Upper lobe of left lung (tissue), 6 donors: Measurements from ENCODE around the gene TMC7. TPM values are rescaled to one million over a fixed set of nuclear protein-coding genes. Genes with fewer than 3 reads are reported as not detected.

Experiments used
- ATAC-seq, 2 donors: fragments of 200-7000 bp; cut with Tn5 transposase; one replicate each; pipeline ENCODE4 v1.9.1; 2022; ENCODE audit warnings: mild to moderate bottlenecking in 2 of 2, moderate library complexity in 2 of 2; ENCODE audit not compliant: low FRiP score in 2 of 2
- DNase-seq, 2 donors: peaks; one replicate each; pipeline ENCODE4 v3.0.0-alpha.2; 2019 to 2020
- H3K27ac ChIP-seq, 4 donors: fragments of 200-600 bp; sonication (generic); one replicate each; pipeline ENCODE4 v1.5.1; 2016 to 2019
- H3K27me3 ChIP-seq, 4 donors: fragments of 200-600 bp; sonication (generic); one replicate each; pipeline ENCODE4 v1.5.1; 2017 to 2019
- H3K36me3 ChIP-seq, 4 donors: fragments of 200-600 bp; sonication (generic); one replicate each; pipeline ENCODE4 v1.5.1; 2016 to 2019
- H3K4me1 ChIP-seq, 4 donors: fragments of 200-600 bp; sonication (generic); one replicate each; pipeline ENCODE4 v1.5.1; 2018 to 2019
- H3K4me3 ChIP-seq, 4 donors: fragments of 200-600 bp; sonication (generic); one replicate each; pipeline ENCODE4 v1.5.1; 2017 to 2019; ENCODE audit warnings: mild to moderate bottlenecking in 2 of 4, moderate library complexity in 1 of 4
- H3K9me3 ChIP-seq, 4 donors: fragments of 200-600 bp; sonication (generic); one replicate each; pipeline ENCODE4 v1.5.1; 2018 to 2019
- EP300 ChIP-seq, 4 donors: sonication (generic); formaldehyde crosslinking; IDR thresholded peaks; one replicate each; pipeline ENCODE4 v1.5.1; 2017; ENCODE audit warnings: antibody characterized with exemption in 4 of 4, control low read depth in 2 of 4
- POLR2A ChIP-seq, 4 donors: fragments of 450-650 bp; IDR thresholded peaks; one replicate each; pipeline ENCODE4 v1.5.1; 2016 to 2017; ENCODE audit warnings: antibody characterized with exemption in 4 of 4, mild to moderate bottlenecking in 2 of 4
- POLR2AphosphoS5 ChIP-seq, 2 donors: sonication (generic); formaldehyde crosslinking; IDR thresholded peaks; one replicate each; pipeline ENCODE4 v1.5.1; 2017; ENCODE audit warnings: antibody characterized with exemption in 2 of 2
- WGBS, 2 donors: methylation state at CpG; one replicate each; pipeline ENCODE4 v1.1.5; 2017 to 2018; 5-methylcytosine and 5-hydroxymethylcytosine counted together
- total RNA-seq, 6 donors: library from RNA; depleted of rRNA in 4 of 6; stranded (reverse); fragments of >200 nt in 4 of 6; gene quantifications; one replicate each; pipeline versions ENCODE4 v1.1.0 to v1.2.1, GENCODE V29; 2016 to 2021
- TF ChIP-seq, protein P1 (sequence below), 6 experiments: fragments of 450-650 bp in 4 of 6; fragments of 200-600 bp in 2 of 6; sonication (generic) in 2 of 6; IDR thresholded peaks; one replicate each; pipeline ENCODE4 v1.5.1; 2016 to 2019; ENCODE audit warnings: antibody characterized with exemption in 6 of 6
- donor health status: DM: no; HTN: no; CAD: no; lungs with moderate emphysema.
- donor health status: DM: no; HTN: yes; CAD: no; lungs with severe emphysema.

The TMC7 gene
- total RNA-seq, 6 donors from 2014 or later: 4.5 to 11.5 (median 5.9) TPM

DNA sequence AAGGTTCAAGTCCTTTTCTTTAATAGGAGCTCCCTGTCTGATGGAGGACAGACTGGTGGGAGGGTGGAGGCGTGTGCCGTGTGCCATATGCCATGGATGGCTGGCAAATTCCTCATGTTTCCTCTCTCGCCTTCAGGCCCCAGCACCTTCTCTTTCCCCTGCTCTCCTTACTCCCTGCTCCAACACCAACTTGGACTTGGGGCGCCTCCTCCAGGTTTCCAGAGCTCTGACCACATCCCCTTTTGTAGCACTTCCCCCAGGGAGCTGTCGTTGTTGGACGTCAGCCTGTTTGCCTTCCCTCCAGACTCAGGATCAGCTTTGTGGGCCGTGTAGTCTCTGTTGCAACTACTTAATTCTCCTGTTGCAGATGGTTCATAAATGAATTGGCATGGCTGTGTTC is 30.7 kb downstream of the TMC7 start:
- no peaks in the 10 kb centered on the region for H3K9me3 ChIP-seq
- no peak overlapping the region for H3K27ac ChIP-seq
- H3K27me3 ChIP-seq: no peaks in the 10 kb centered on the region
- H3K4me1 ChIP-seq: no peaks in the 10 kb centered on the region
- whole genome bisulfite sequencing, 2 donors: 44 to 53% methylated on average over 7 of the region's 7 CpGs
- ATAC-seq (peak; percentile 35 to 72), DNase-seq (peak in 1 of 2 donors; percentile 60)
- peaks cover 0 to 6% (median 2%) of the 10 kb centered on the region in 4 donors for H3K36me3 ChIP-seq
- TF ChIP-seq, protein P1, sequence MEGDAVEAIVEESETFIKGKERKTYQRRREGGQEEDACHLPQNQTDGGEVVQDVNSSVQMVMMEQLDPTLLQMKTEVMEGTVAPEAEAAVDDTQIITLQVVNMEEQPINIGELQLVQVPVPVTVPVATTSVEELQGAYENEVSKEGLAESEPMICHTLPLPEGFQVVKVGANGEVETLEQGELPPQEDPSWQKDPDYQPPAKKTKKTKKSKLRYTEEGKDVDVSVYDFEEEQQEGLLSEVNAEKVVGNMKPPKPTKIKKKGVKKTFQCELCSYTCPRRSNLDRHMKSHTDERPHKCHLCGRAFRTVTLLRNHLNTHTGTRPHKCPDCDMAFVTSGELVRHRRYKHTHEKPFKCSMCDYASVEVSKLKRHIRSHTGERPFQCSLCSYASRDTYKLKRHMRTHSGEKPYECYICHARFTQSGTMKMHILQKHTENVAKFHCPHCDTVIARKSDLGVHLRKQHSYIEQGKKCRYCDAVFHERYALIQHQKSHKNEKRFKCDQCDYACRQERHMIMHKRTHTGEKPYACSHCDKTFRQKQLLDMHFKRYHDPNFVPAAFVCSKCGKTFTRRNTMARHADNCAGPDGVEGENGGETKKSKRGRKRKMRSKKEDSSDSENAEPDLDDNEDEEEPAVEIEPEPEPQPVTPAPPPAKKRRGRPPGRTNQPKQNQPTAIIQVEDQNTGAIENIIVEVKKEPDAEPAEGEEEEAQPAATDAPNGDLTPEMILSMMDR (IDR thresholded peaks at IDR 0.05): peak in 3 of 6 experiments; percentile 7 to 20 (median 14)
- TF ChIP-seq POLR2AphosphoS5 (IDR thresholded peaks at IDR 0.05): no peak
- H3K4me3 ChIP-seq: no peak overlapping the region

DNA sequence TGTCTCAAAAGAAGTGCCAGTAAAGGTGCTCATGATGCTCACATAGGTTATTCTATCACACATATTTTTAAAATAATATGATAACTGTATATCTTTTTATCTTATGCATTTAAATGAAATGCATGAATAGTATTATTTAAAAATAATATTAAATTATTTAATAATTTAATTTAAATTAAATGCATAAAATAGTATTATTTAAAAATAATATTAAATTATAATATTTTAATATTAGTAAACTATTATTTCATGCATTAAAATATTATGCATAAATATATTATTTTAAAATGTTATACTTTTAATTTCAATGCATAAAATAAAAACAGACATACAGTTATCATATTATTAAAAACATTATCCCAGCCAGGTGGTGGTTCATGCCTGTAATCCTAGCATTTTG is 33.4 kb downstream of the TMC7 start:
- Histone ChIP-seq H3K36me3 (peaks cover 0 to 9% (median 3%) of the 10 kb centered on the region in 4 donors), H3K9me3 (no peaks in the 10 kb centered on the region), H3K4me3 (no peak overlapping the region), H3K27ac (no peak overlapping the region), H3K4me1 (no peaks in the 10 kb centered on the region), H3K27me3 (no peaks in the 10 kb centered on the region)
- DNase-seq: no peak
- no peak for ATAC-seq
- TF ChIP-seq POLR2A (IDR thresholded peaks at IDR 0.05) (no peak), POLR2AphosphoS5 (IDR thresholded peaks at IDR 0.05) (no peak), EP300 (IDR thresholded peaks at IDR 0.05) (no peak)
- TF ChIP-seq, protein P1 (IDR thresholded peaks at IDR 0.05): no peak

DNA sequence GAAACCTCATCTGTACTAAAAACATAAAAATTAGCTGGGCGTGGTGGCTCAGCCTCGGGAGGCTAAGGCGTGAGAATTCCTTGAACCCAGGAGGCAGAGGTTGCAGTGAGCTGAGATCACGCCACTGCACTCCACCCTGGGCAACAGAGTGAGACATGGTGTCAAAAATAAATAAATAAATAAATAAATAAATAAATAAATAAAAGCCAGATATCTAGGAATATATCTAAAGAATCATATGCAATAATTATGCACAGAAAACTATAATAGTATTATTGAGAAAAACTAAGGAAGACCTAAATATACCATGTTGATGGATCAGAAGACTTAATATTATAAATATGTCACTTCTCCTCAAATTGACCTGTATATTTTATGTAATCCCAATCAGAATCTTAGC is 37.0 kb downstream of the TMC7 start:
- Histone ChIP-seq H3K27me3 (no peaks in the 10 kb centered on the region), H3K36me3 (peaks cover 0 to 18% (median 4%) of the 10 kb centered on the region in 4 donors), H3K4me1 (no peaks in the 10 kb centered on the region), H3K27ac (no peak overlapping the region), H3K4me3 (no peak overlapping the region), H3K9me3 (no peaks in the 10 kb centered on the region)
- DNase-seq: no peak
- WGBS, 2 donors: 93 to 97% methylated on average over 4 of the region's 4 CpGs
- TF ChIP-seq POLR2AphosphoS5 (IDR thresholded peaks at IDR 0.05): no peak
- no peak for TF ChIP-seq POLR2A (IDR thresholded peaks at IDR 0.05)
- TF ChIP-seq, protein P1 (IDR thresholded peaks at IDR 0.05): no peak
- ATAC-seq: no peak

DNA sequence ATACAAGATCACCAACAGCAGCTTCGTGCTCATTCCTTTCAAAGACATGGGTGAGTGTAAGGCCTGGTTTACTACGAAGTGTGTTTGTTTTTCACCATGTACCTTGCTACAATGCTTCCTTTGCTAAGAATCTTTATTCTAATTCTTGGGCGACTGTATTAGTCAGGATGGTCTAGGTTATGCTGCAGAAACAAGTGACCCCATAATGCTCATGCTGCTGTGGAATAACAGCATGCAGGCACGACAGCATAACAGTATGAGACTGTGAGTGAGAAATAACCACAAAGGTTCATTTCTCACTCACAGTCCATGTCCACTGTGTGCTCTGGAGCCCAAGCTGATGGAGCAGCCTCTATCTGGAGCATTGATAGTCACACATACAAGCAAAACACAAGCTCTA is 38.0 kb downstream of the TMC7 start:
- DNase-seq (no peak), ATAC-seq (no peak)
- TF ChIP-seq, protein P1 (IDR thresholded peaks at IDR 0.05): no peak
- no peak for TF ChIP-seq EP300 (IDR thresholded peaks at IDR 0.05)
- TF ChIP-seq POLR2A (IDR thresholded peaks at IDR 0.05): no peak
- no peak for TF ChIP-seq POLR2AphosphoS5 (IDR thresholded peaks at IDR 0.05)
- no peaks in the 10 kb centered on the region for H3K27me3 ChIP-seq
- WGBS, 2 donors: 95% methylated on average over 4 of the region's 4 CpGs
- H3K4me1 ChIP-seq: no peaks in the 10 kb centered on the region
- no peaks in the 10 kb centered on the region for H3K9me3 ChIP-seq
- H3K4me3 ChIP-seq: no peak overlapping the region
- no peak overlapping the region for H3K27ac ChIP-seq
- peaks cover 0 to 18% (median 4%) of the 10 kb centered on the region in 4 donors for H3K36me3 ChIP-seq

DNA sequence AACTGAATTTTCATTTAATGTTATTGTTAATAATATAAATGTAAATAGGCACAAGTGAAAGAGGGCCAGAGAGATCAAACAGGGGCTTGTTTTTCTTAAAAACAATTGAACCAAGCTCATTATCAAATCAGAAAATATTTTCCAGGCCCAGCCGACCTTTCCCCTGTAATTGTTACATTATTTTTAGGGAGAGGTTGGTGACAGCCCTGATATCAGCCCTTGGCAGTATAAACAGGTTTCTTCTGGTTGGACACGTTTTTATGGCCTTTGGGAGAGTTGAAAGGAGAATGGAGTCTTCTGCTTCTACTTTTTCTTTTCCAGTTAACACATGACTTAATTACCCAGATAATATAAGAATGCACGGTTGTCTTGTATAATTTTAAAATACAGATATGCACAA is 43.7 kb downstream of the TMC7 start:
- H3K27me3 ChIP-seq: no peaks in the 10 kb centered on the region
- 60 to 64% methylated on average over 3 of the region's 3 CpGs for WGBS, 2 donors
- H3K27ac ChIP-seq: no peak overlapping the region
- no peaks in the 10 kb centered on the region for H3K4me1 ChIP-seq
- DNase-seq (no peak), ATAC-seq (no peak)
- H3K36me3 ChIP-seq: peaks cover 0 to 9% (median under 1%) of the 10 kb centered on the region in 4 donors
- TF ChIP-seq, protein P1 (IDR thresholded peaks at IDR 0.05): no peak
- TF ChIP-seq POLR2AphosphoS5 (IDR thresholded peaks at IDR 0.05) (no peak), POLR2A (IDR thresholded peaks at IDR 0.05) (no peak), EP300 (IDR thresholded peaks at IDR 0.05) (no peak)
- H3K4me3 ChIP-seq: no peak overlapping the region
- H3K9me3 ChIP-seq: no peaks in the 10 kb centered on the region
